Nephron (organoid): ENCODE data around the gene GHRHR.

Source experiments
- H3K27ac Mint-ChIP-seq, 3 experiments: 2 replicates each; pipeline ENCODE4 v1.8.0; 2020; ENCODE audit warnings: mixed read lengths in 3 of 3, mild to moderate bottlenecking in 2 of 3, moderate library complexity in 1 of 3
- H3K27me3 Mint-ChIP-seq: 2 replicates; pipeline ENCODE4 v1.8.0; 2021; ENCODE audit warnings: low read depth, mild to moderate bottlenecking, moderate library complexity, mixed read lengths
- H3K36me3 Mint-ChIP-seq: 2 replicates; pipeline ENCODE4 v1.8.0; 2020; ENCODE audit warnings: low read depth, mixed read lengths
- H3K4me1 Mint-ChIP-seq: 2 replicates; pipeline ENCODE4 v1.8.0; 2020; ENCODE audit warnings: mixed read lengths
- H3K4me3 Mint-ChIP-seq, 3 experiments: 2 replicates each; pipeline ENCODE4 v1.8.0; 2020; ENCODE audit warnings: mild to moderate bottlenecking in 3 of 3, mixed read lengths in 3 of 3, moderate library complexity in 2 of 3
- H3K9me3 Mint-ChIP-seq: 2 replicates; pipeline ENCODE4 v1.8.0; 2020; ENCODE audit warnings: mixed read lengths
- TF ChIP-seq, protein P1 (sequence below), 3 experiments: fragments of 200-600 bp; sonication (generic); IDR thresholded peaks; one replicate each; pipeline ENCODE4 v1.5.0; 2021; ENCODE audit warnings: antibody characterized with exemption in 3 of 3; ENCODE audit not compliant: unreplicated experiment in 3 of 3

Gene GHRHR

GRCh38 chr7:30989824-30990672, 26.3 kb downstream of the GHRHR start:
- Mint-ChIP-seq H3K4me1 (peaks cover 30% of the 10 kb centered on the region), H3K27ac (no peak overlapping the region), H3K36me3 (no peaks in the 10 kb centered on the region), H3K9me3 (no peaks in the 10 kb centered on the region), H3K27me3 (peaks cover 34% of the 10 kb centered on the region), H3K4me3 (no peak overlapping the region)
- TF ChIP-seq, protein P1, sequence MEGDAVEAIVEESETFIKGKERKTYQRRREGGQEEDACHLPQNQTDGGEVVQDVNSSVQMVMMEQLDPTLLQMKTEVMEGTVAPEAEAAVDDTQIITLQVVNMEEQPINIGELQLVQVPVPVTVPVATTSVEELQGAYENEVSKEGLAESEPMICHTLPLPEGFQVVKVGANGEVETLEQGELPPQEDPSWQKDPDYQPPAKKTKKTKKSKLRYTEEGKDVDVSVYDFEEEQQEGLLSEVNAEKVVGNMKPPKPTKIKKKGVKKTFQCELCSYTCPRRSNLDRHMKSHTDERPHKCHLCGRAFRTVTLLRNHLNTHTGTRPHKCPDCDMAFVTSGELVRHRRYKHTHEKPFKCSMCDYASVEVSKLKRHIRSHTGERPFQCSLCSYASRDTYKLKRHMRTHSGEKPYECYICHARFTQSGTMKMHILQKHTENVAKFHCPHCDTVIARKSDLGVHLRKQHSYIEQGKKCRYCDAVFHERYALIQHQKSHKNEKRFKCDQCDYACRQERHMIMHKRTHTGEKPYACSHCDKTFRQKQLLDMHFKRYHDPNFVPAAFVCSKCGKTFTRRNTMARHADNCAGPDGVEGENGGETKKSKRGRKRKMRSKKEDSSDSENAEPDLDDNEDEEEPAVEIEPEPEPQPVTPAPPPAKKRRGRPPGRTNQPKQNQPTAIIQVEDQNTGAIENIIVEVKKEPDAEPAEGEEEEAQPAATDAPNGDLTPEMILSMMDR (IDR thresholded peaks at IDR 0.05; ENCODE audit: unreplicated experiment in 3 of 3) = no peak

DNA sequence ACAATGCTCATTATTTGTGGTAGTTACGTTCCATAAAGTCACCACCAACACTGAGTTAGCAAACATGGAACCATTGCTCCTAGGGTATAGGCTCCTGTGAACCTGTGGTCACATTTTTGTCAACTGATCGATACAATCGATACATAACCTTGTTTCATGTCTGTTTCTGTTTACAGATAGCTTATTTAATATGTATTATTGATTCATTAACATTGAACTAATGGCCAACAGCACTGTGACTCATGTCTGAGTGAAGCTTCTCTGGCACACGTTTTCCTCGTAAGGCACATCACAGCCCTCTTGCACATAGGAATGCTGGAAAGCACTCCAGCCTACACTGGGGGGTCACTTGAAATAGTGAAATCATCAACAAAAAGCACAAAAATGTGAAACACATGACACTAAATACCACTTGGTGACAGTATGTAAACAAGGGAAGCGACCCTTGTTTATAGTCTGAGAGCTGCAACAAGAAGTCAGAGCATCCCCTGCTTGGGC, 27.0 kb downstream of the GHRHR start:
- H3K9me3 Mint-ChIP-seq = no peaks in the 10 kb centered on the region
- peaks cover 28% of the 10 kb centered on the region for H3K4me1 Mint-ChIP-seq
- no peak overlapping the region for H3K27ac Mint-ChIP-seq
- H3K36me3 Mint-ChIP-seq = no peaks in the 10 kb centered on the region
- no peak overlapping the region for H3K4me3 Mint-ChIP-seq
- H3K27me3 Mint-ChIP-seq = peaks cover 27% of the 10 kb centered on the region
- TF ChIP-seq, protein P1 (IDR thresholded peaks at IDR 0.05; ENCODE audit: unreplicated experiment in 3 of 3) = no peak

- Mint-ChIP-seq H3K27ac (no peak overlapping the region), H3K4me1 (peaks cover 23% of the 10 kb centered on the region), H3K27me3 (peaks cover 11% of the 10 kb centered on the region), H3K36me3 (no peaks in the 10 kb centered on the region), H3K9me3 (no peaks in the 10 kb centered on the region), H3K4me3 (no peak overlapping the region)
- TF ChIP-seq, protein P1 (IDR thresholded peaks at IDR 0.05; ENCODE audit: unreplicated experiment in 3 of 3) = no peak
Measured at GRCh38 chr7:30992414-30992813, 28.7 kb downstream of the GHRHR start.

DNA sequence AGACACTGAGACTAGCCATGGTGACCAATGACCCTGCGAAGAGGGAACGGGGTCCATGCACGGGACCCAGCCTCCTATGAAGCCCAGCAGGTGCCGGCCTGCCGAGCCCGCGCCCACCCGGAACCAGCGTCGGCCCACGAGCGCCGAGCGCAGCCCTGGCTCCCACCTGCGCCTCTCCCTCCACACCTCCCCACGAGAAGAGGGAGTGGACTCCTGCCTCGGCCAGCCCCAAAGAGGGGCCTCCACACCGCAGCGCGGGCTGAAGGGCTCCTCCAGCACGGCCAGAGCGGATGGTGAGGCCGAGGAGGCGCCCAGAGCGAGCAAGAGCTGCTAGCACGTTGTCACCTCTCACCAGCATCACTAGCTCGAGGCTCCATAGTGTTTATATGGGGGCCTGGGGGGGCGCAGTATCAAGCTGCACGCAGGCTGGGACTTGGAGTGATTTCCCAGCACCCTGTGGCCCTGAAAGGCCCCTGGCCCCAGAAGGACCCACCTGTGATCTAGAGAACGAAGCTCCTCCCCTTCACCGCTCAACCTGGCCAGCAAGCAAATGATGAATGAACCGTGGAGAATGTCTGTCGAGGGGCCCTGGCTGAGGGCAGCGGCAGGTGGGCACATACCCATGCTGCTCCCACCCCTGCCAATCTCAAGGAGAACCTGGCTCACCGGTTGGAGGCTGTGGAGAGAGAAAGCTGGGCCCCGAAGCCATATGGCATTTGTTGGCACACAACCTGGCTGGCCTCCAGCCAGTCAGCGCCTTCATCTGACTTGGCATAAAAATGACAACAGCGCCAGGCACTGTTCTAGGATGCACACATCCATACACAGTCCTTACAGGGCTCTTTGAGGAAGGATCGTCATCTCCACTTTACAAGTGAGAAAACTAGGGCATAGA, 30.7 kb downstream of the GHRHR start:
- TF ChIP-seq, protein P1 (IDR thresholded peaks at IDR 0.05; ENCODE audit: unreplicated experiment in 3 of 3) = no peak
- no peak overlapping the region for H3K27ac Mint-ChIP-seq
- H3K9me3 Mint-ChIP-seq = no peaks in the 10 kb centered on the region
- H3K27me3 Mint-ChIP-seq = peaks cover 5% of the 10 kb centered on the region
- H3K4me3 Mint-ChIP-seq = no peak overlapping the region
- H3K36me3 Mint-ChIP-seq = no peaks in the 10 kb centered on the region
- peaks cover 16% of the 10 kb centered on the region for H3K4me1 Mint-ChIP-seq

DNA sequence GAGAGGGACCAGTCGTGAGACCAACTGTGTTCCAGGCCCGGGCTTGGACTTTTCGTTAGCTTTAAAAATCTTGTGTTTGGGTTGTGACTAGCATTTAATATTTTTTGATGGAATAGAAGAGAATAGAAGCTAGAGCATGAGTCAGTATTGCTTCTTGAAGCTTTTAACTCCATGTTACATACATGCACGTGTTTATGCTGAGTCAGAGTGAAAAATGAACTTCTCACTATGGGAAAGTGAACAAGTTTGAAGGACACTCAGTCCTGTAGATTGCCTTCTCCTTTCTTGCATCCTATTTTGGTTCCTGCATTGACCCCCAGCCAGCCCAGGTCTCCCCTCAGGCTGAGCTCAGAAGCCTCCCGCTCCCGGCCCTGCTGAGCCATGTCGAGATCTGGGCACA, 31.8 kb downstream of the GHRHR start:
- Mint-ChIP-seq H3K4me3 (no peak overlapping the region), H3K27me3 (peaks cover 3% of the 10 kb centered on the region), H3K36me3 (no peaks in the 10 kb centered on the region), H3K4me1 (peaks cover 17% of the 10 kb centered on the region), H3K9me3 (no peaks in the 10 kb centered on the region), H3K27ac (no peak overlapping the region)
- TF ChIP-seq, protein P1 (IDR thresholded peaks at IDR 0.05; ENCODE audit: unreplicated experiment in 3 of 3) = no peak
